Activated gamma-delta T cell treated with anti-CD3 and anti-CD28 coated beads, Interleukin-2, amount 50 U/mL, for 16 hours (primary cell): ENCODE results near the gene AMBP.
"Not testable (repeated sequence)": the region's sequence is repeated elsewhere in the genome, so short reads cannot be mapped to it uniquely, and the experiment has no call there.

Source experiments
- DNase-seq: peaks from one replicate; pipeline ENCODE4 v3.0.0-alpha.2; 2020; ENCODE audit warnings: low read depth

AMBP gene

GRCh38 chr9:114091711-114092110, 13.6 kb upstream of the AMBP start:
- DNase-seq, result no peak

GRCh38 chr9:114090798-114091197, 12.7 kb upstream of the AMBP start:
- no peak for DNase-seq

- DNase-seq, result no peak
Observed at GRCh38 chr9:114089206-114089840, 11.2 kb upstream of the AMBP start.

GRCh38 chr9:114088571-114089170, 10.6 kb upstream of the AMBP start:
- no peak for DNase-seq

GRCh38 chr9:114087721-114088120, 9.6 kb upstream of the AMBP start:
- DNase-seq, result no peak

GRCh38 chr9:114086607-114087006, 8.5 kb upstream of the AMBP start:
- no peak for DNase-seq

GRCh38 chr9:114086009-114086408, 7.9 kb upstream of the AMBP start:
- no peak for DNase-seq

GRCh38 chr9:114085387-114085789, 7.3 kb upstream of the AMBP start:
- DNase-seq, result no peak

- no peak for DNase-seq
Observed at GRCh38 chr9:114084282-114085073, 6.4 kb upstream of the AMBP start.

- no peak for DNase-seq
Observed at GRCh38 chr9:114083666-114084065, 5.6 kb upstream of the AMBP start.

GRCh38 chr9:114082763-114083412, 4.8 kb upstream of the AMBP start:
- not testable (repeated sequence) for DNase-seq

- peak; percentile 70 for DNase-seq
Observed at GRCh38 chr9:114082017-114082762, 4.1 kb upstream of the AMBP start.

GRCh38 chr9:114081441-114082016, 3.4 kb upstream of the AMBP start:
- DNase-seq, result no peak

- no peak for DNase-seq
Observed at GRCh38 chr9:114080773-114081440, 2.8 kb upstream of the AMBP start.

GRCh38 chr9:114080195-114080772, 2.2 kb upstream of the AMBP start:
- DNase-seq, result no peak

GRCh38 chr9:114078781-114079156, 669 bp upstream of the AMBP start:
- no peak for DNase-seq

- DNase-seq, result no peak
Observed at GRCh38 chr9:114077162-114077837, 800 bp downstream of the AMBP start.

GRCh38 chr9:114076237-114077161, 1.6 kb downstream of the AMBP start:
- no peak for DNase-seq

- DNase-seq, result no peak
Observed at GRCh38 chr9:114075602-114076001, 2.5 kb downstream of the AMBP start.
